Psoas muscle (tissue), 8 donors: Measurements from ENCODE around the gene PIGN. TPM values are rescaled to one million over a fixed set of nuclear protein-coding genes. Genes with fewer than 3 reads are reported as not detected.

Experiments used
- ATAC-seq, 4 donors: fragments of 200-7000 bp; cut with Tn5 transposase; one replicate each; pipeline ENCODE4 v1.9.1; 2020; ENCODE audit warnings: moderate library complexity in 3 of 4, mild to moderate bottlenecking in 2 of 4
- DNase-seq, 2 donors: peaks; one replicate each; pipeline ENCODE4 v3.0.0-alpha.2; 2020
- H3K27ac ChIP-seq: fragments of 200-600 bp; one replicate; pipeline ENCODE4 v1.8.0; 2022
- H3K27me3 ChIP-seq, 3 donors: fragments of 200-600 bp in 1 of 3; one replicate each; pipeline versions ENCODE4 v1.6.1 to v1.8.0; 2013 to 2022; ENCODE audit warnings: low read length in 2 of 3, mild to moderate bottlenecking in 2 of 3, moderate library complexity in 1 of 3; ENCODE audit not compliant: insufficient read depth in 3 of 3
- H3K36me3 ChIP-seq, 2 donors: fragments of 200-600 bp in 1 of 2; one replicate each; pipeline versions ENCODE4 v1.6.1 to v1.8.0; 2013 to 2022; ENCODE audit warnings: low read depth in 1 of 2, mild to moderate bottlenecking in 1 of 2, moderate library complexity in 1 of 2; ENCODE audit not compliant: insufficient read depth in 1 of 2
- H3K4me1 ChIP-seq: fragments of 200-600 bp; one replicate; pipeline ENCODE4 v1.8.0; 2022
- H3K4me3 ChIP-seq: fragments of 200-600 bp; one replicate; pipeline ENCODE4 v1.8.0; 2022; ENCODE audit warnings: mild to moderate bottlenecking
- H3K9me3 ChIP-seq: fragments of 200-600 bp; one replicate; pipeline ENCODE4 v1.8.0; 2022
- CTCF ChIP-seq: fragments of 200-600 bp; IDR thresholded peaks from one replicate; pipeline ENCODE4 v1.8.0; 2022; ENCODE audit warnings: antibody characterized with exemption
- WGBS, 3 donors: extraction: QIAGEN DNeasy Blood & Tissue Kit; methylation state at CpG; one replicate each; pipeline versions ENCODE4 v1.1.6 to v1.1.7; 2013; 5-methylcytosine and 5-hydroxymethylcytosine counted together
- intact Hi-C, 2 donors: fragments of 100-400 bp; cut with DNase I; formaldehyde crosslinking; loops; one replicate each; pipeline versions ENCODE4 v1.11.0 to v1.14.2; 2022
- polyA plus RNA-seq, 3 donors: library from polyadenylated mRNA; stranded (reverse); fragments of 200-250 nt; gene quantifications; one replicate each; pipeline ENCODE4 v1.2.3, GENCODE V29; 2013
- total RNA-seq, 4 donors: library from RNA; stranded (reverse); fragmentation: NEBNext Ultra II Directional in 2 of 4; extraction: Animal tissue kit (Norgen Biotek cat#: 25700) in 2 of 4; gene quantifications; one replicate each; pipeline versions ENCODE4 v1.2.1 to v1.2.4, GENCODE V29; 2021 to 2023
- donor health status: healthy with polysubstance abuse.
- donor health status: DM: no; HTN: no; CAD: no; lungs with moderate emphysema.
- donor health status: Bipolar disorder and iron deficiency.
- donor health status: healthy.
- donor health status: DM: yes; HTN: yes; CAD: no.
- donor health status: DM: no; HTN: no; CAD: no.
- donor health status: DM: no; HTN: no; CAD: no.
- donor health status: DM: yes; HTN: yes; CAD: no.

Gene PIGN
- total and polyA plus RNA-seq, 7 donors: 3.2 to 18.0 (median 9.5) TPM

GRCh38 chr18:62105376-62105775, 81.5 kb downstream of the PIGN start:
- no peak overlapping the region for H3K27ac ChIP-seq
- H3K27me3 ChIP-seq: no peaks in the 10 kb centered on the region
- no peaks in the 10 kb centered on the region for H3K4me1 ChIP-seq
- TF ChIP-seq CTCF: no peak
- ATAC-seq (no peak), DNase-seq (no peak)
- WGBS, 3 donors: 55 to 76% (median 72%) methylated on average over 3 of the region's 3 CpGs
- no peak overlapping the region for H3K4me3 ChIP-seq
- intact Hi-C loops: no loop called here
- H3K9me3 ChIP-seq: no peaks in the 10 kb centered on the region
- H3K36me3 ChIP-seq: peaks cover 0 to 40% of the 10 kb centered on the region in 2 donors

- DNase-seq (no peak), ATAC-seq (no peak)
- no peaks in the 10 kb centered on the region for H3K27me3 ChIP-seq
- no peak overlapping the region for H3K4me3 ChIP-seq
- 97 to 100% (median 99%) methylated on average over 1 of the region's 1 CpG for WGBS, 3 donors
- peaks cover 3 to 60% of the 10 kb centered on the region in 2 donors for H3K36me3 ChIP-seq
- no peak overlapping the region for H3K27ac ChIP-seq
- TF ChIP-seq CTCF: no peak
- peaks cover 4% of the 10 kb centered on the region for H3K9me3 ChIP-seq
- no peaks in the 10 kb centered on the region for H3K4me1 ChIP-seq
- intact Hi-C loops: no loop called here
These were observed 84.6 kb downstream of the PIGN start for GRCh38 chr18:62102221-62102620.

GRCh38 chr18:62101321-62101721, 85.5 kb downstream of the PIGN start:
- H3K4me3 ChIP-seq: no peak overlapping the region
- intact Hi-C loops: no loop called here
- no peaks in the 10 kb centered on the region for H3K4me1 ChIP-seq
- H3K27me3 ChIP-seq: no peaks in the 10 kb centered on the region
- no peak overlapping the region for H3K27ac ChIP-seq
- DNase-seq (no peak), ATAC-seq (no peak)
- H3K9me3 ChIP-seq: peaks cover 4% of the 10 kb centered on the region
- no peak for TF ChIP-seq CTCF
- WGBS, 3 donors: 41 to 58% (median 52%) methylated on average over 1 of the region's 1 CpG
- peaks cover 3 to 52% of the 10 kb centered on the region in 2 donors for H3K36me3 ChIP-seq

GRCh38 chr18:62098960-62099359, 87.9 kb downstream of the PIGN start:
- 97 to 99% (median 97%) methylated on average over 4 of the region's 4 CpGs for WGBS, 3 donors
- no peak overlapping the region for H3K27ac ChIP-seq
- H3K27me3 ChIP-seq: no peaks in the 10 kb centered on the region
- no peak for DNase-seq
- intact Hi-C loops: no loop called here
- peaks cover 3 to 50% of the 10 kb centered on the region in 2 donors for H3K36me3 ChIP-seq
- TF ChIP-seq CTCF: no peak
- no peak overlapping the region for H3K4me3 ChIP-seq
- H3K4me1 ChIP-seq: no peaks in the 10 kb centered on the region
- H3K9me3 ChIP-seq: peaks cover 4% of the 10 kb centered on the region
- no peak for ATAC-seq

- no peak for ATAC-seq
- intact Hi-C loops: no loop called here
- H3K36me3 ChIP-seq: peaks cover 3 to 43% of the 10 kb centered on the region in 2 donors
These were observed 89.2 kb downstream of the PIGN start for GRCh38 chr18:62097698-62098097.

More at GRCh38 chr18:62097698-62098097, 89.2 kb downstream of the PIGN start:
- Histone ChIP-seq H3K4me3 (no peak overlapping the region), H3K9me3 (peaks cover 4% of the 10 kb centered on the region), H3K4me1 (no peaks in the 10 kb centered on the region), H3K27me3 (no peaks in the 10 kb centered on the region), H3K27ac (no peak overlapping the region)
- WGBS, 3 donors: 94 to 95% (median 94%) methylated on average over 4 of the region's 4 CpGs
- DNase-seq: no peak
- no peak for TF ChIP-seq CTCF
